H1 (cell line): ENCODE results near the gene TK2. TPM values are rescaled to one million over a fixed set of nuclear protein-coding genes. Genes with fewer than 3 reads are reported as not detected.

Experiments
- CTCF ChIA-PET: fragments of 300-600 bp; sonication (Branson Sonifier 250); formaldehyde crosslinking; loops from one replicate; lab custom pipeline; 2021; ENCODE audit not compliant: partially characterized antibody; lab: Charles Lee
- POLR2A ChIA-PET: fragments of 300-600 bp; sonication (Branson Sonifier 250); formaldehyde crosslinking; loops from one replicate; lab custom pipeline; 2021; ENCODE audit warnings: inconsistent platforms; ENCODE audit not compliant: partially characterized antibody; lab: Charles Lee
- DNase-seq, 2 experiments: peaks; one replicate each; pipeline versions ENCODE4 v3.0.0 to v3.0.0-alpha.2; 2010 to 2022; ENCODE audit warnings: low spot score in 2 of 2, low read depth in 1 of 2, mixed read lengths in 1 of 2
- FAIRE-seq: peaks from 2 replicates; lab custom pipeline; 2011; peaks lifted over from hg19 to GRCh38; lab: Jason Lieb, UNC
- H2AFZ ChIP-seq: 2 replicates; pipeline ENCODE4 v1.8.1; 2012; ENCODE audit warnings: low read length, inconsistent platforms
- H2AK5ac ChIP-seq: 2 replicates; pipeline ENCODE4 v1.6.1; 2013; ENCODE audit warnings: low read depth, low read length
- H2BK120ac ChIP-seq: replicated peaks from 2 replicates; pipeline ENCODE3; 2013; ENCODE audit warnings: low read depth, low read length, inconsistent platforms
- H2BK12ac ChIP-seq: 2 replicates; pipeline ENCODE4 v1.6.1; 2013; ENCODE audit warnings: low read depth, low read length
- H2BK15ac ChIP-seq: 2 replicates; pipeline ENCODE4 v1.6.1; 2013; ENCODE audit warnings: low read length
- H2BK20ac ChIP-seq: 2 replicates; pipeline ENCODE4 v1.6.1; 2013; ENCODE audit warnings: low read length
- H2BK5ac ChIP-seq: 2 replicates; pipeline ENCODE4 v1.6.1; 2013; ENCODE audit warnings: low read depth, low read length
- H3K14ac ChIP-seq: 2 replicates; pipeline ENCODE4 v1.6.1; 2013; ENCODE audit warnings: inconsistent platforms; ENCODE audit not compliant: insufficient read length
- H3K18ac ChIP-seq: 2 replicates; pipeline ENCODE4 v1.6.1; 2013; ENCODE audit warnings: low read length; ENCODE audit errors: extremely low read depth
- H3K23ac ChIP-seq: 2 replicates; pipeline ENCODE4 v1.6.1; 2013; ENCODE audit warnings: inconsistent platforms; ENCODE audit not compliant: insufficient read length
- H3K23me2 ChIP-seq: 2 replicates; pipeline ENCODE4 v1.6.1; 2013; ENCODE audit warnings: low read depth, low read length
- H3K27ac ChIP-seq: 2 replicates; pipeline ENCODE4 v1.6.1; 2011; ENCODE audit warnings: low read depth, low read length, inconsistent platforms
- H3K27me3 ChIP-seq, 4 experiments: replicated peaks in 1 of 4; 1 replicate in 1 of 4; 2 replicates in 3 of 4; pipeline versions ENCODE4 v1.6.1 to v1.8.1; 2011 to 2013; ENCODE audit warnings: low read length in 3 of 4, mild to moderate bottlenecking in 3 of 4, inconsistent platforms in 2 of 4, mixed read lengths in 2 of 4, moderate library complexity in 1 of 4; ENCODE audit not compliant: control insufficient read depth in 3 of 4, insufficient read depth in 3 of 4; ENCODE audit errors: extremely low read depth in 1 of 4
- H3K36me3 ChIP-seq, 4 experiments: 2 replicates each; pipeline versions ENCODE4 v1.6.1 to v1.8.1; 2011 to 2013; ENCODE audit warnings: mild to moderate bottlenecking in 4 of 4, low read length in 3 of 4, moderate library complexity in 2 of 4, control low read depth in 1 of 4, inconsistent platforms in 1 of 4; ENCODE audit not compliant: insufficient read depth in 4 of 4, control insufficient read depth in 2 of 4
- H3K4ac ChIP-seq: replicated peaks from 2 replicates; pipeline ENCODE3; 2013; ENCODE audit warnings: low read length, low read depth, mixed read lengths, inconsistent platforms; ENCODE audit not compliant: insufficient read length
- H3K4me1 ChIP-seq, 4 experiments: replicated peaks in 1 of 4; 1 replicate in 1 of 4; 2 replicates in 3 of 4; pipeline versions ENCODE4 v1.6.1 to v1.8.1; 2011 to 2013; ENCODE audit warnings: low read length in 3 of 4, inconsistent platforms in 2 of 4, mixed read lengths in 1 of 4; ENCODE audit not compliant: insufficient read depth in 4 of 4, control insufficient read depth in 3 of 4
- H3K4me2 ChIP-seq, 2 experiments: 2 replicates each; pipeline versions ENCODE4 v1.6.1 to v1.8.1; 2011 to 2013; ENCODE audit warnings: low read depth in 2 of 2, low read length in 2 of 2, control low read depth in 1 of 2, inconsistent platforms in 1 of 2, mild to moderate bottlenecking in 1 of 2; ENCODE audit not compliant: insufficient read depth in 1 of 2
- H3K4me3 ChIP-seq, 4 experiments: fragments of 200-600, 300-600 bp in 1 of 4; sonication (generic), shearing (Covaris generic), sonication (Bioruptor Twin) in 1 of 4; 2 replicates each; pipeline versions ENCODE4 v1.5.1 to v1.8.1; 2011 to 2016; ENCODE audit warnings: low read length in 4 of 4, low read depth in 3 of 4, control low read depth in 2 of 4, inconsistent platforms in 2 of 4, mild to moderate bottlenecking in 2 of 4, mixed read lengths in 1 of 4, moderate library complexity in 1 of 4; ENCODE audit not compliant: insufficient read depth in 2 of 4; ENCODE audit errors: extremely low read depth in 1 of 4
- H3K56ac ChIP-seq: replicated peaks from 2 replicates; pipeline ENCODE3; 2013; ENCODE audit warnings: low read depth, mild to moderate bottlenecking, mixed read lengths, low read length, inconsistent platforms; ENCODE audit not compliant: insufficient read length
- H3K79me1 ChIP-seq: 2 replicates; pipeline ENCODE4 v1.6.1; 2013; ENCODE audit warnings: low read depth, low read length, control low read depth
- H3K79me2 ChIP-seq, 2 experiments: 2 replicates each; pipeline versions ENCODE4 v1.6.1 to v1.8.1; 2012 to 2013; ENCODE audit warnings: low read length in 2 of 2, mild to moderate bottlenecking in 2 of 2, inconsistent platforms in 1 of 2; ENCODE audit not compliant: insufficient read depth in 2 of 2, control insufficient read depth in 1 of 2
- H3K9ac ChIP-seq, 4 experiments: replicated peaks in 1 of 4; 1 replicate in 1 of 4; 2 replicates in 3 of 4; pipeline versions ENCODE4 v1.6.1 to v1.8.1; 2011 to 2013; ENCODE audit warnings: low read depth in 3 of 4, low read length in 3 of 4, control low read depth in 2 of 4, mild to moderate bottlenecking in 2 of 4, moderate library complexity in 2 of 4, inconsistent platforms in 1 of 4; ENCODE audit errors: extremely low read depth in 1 of 4
- H3K9me3 ChIP-seq, 2 experiments: 2 replicates each; pipeline versions ENCODE4 v1.6.1 to v1.8.1; 2012 to 2013; ENCODE audit warnings: mild to moderate bottlenecking in 2 of 2, moderate library complexity in 2 of 2, control low read depth in 1 of 2, inconsistent platforms in 1 of 2, low read depth in 1 of 2, low read length in 1 of 2, mixed read lengths in 1 of 2; ENCODE audit not compliant: insufficient read depth in 2 of 2
- H4K20me1 ChIP-seq, 2 experiments: replicated peaks in 1 of 2; 2 replicates each; pipeline versions ENCODE3 to v1.8.1; 2011 to 2013; ENCODE audit warnings: inconsistent platforms in 2 of 2, low read length in 2 of 2, mild to moderate bottlenecking in 1 of 2; ENCODE audit not compliant: insufficient read depth in 2 of 2, control insufficient read depth in 1 of 2
- H4K5ac ChIP-seq: 2 replicates; pipeline ENCODE4 v1.6.1; 2013; ENCODE audit warnings: low read length, low read depth, mixed read lengths, inconsistent platforms; ENCODE audit not compliant: insufficient read length
- H4K8ac ChIP-seq: 2 replicates; pipeline ENCODE4 v1.8.0; 2013; ENCODE audit warnings: mild to moderate bottlenecking, moderate library complexity, low read length, inconsistent platforms; ENCODE audit not compliant: insufficient read depth; ENCODE audit errors: extremely low read depth
- H4K91ac ChIP-seq: replicated peaks from 2 replicates; pipeline ENCODE3; 2013; ENCODE audit warnings: low read length, mixed read lengths, inconsistent platforms; ENCODE audit not compliant: insufficient read length
- CHD1 ChIP-seq: IDR thresholded peaks from 2 replicates; pipeline ENCODE4 v1.6.1; 2012; ENCODE audit warnings: low read depth, low read length, improper control_type of control experiment
- JUND ChIP-seq: IDR thresholded peaks from 2 replicates; pipeline ENCODE4 v1.6.1; 2011; ENCODE audit warnings: mild to moderate bottlenecking, improper control_type of control experiment, low read length
- KDM5A ChIP-seq: fragments of 200-600 bp; IDR thresholded peaks from 2 replicates; pipeline ENCODE4 v1.7.1; 2012; ENCODE audit warnings: mild to moderate bottlenecking, low read length, inconsistent platforms, mixed read lengths
- RBBP5 ChIP-seq: IDR thresholded peaks from 2 replicates; pipeline ENCODE4 v1.7.1; 2012; ENCODE audit warnings: low read depth, mild to moderate bottlenecking, inconsistent platforms, low read length, moderate library complexity, borderline replicate concordance
- WGBS, 2 experiments: shearing (Covaris generic) in 1 of 2; methylation state at CpG; one replicate each; pipeline versions ENCODE4 v1.1.6 to v1.1.7; 2013 to 2015; ENCODE audit warnings: low lambda C conversion rate in 2 of 2, mixed read lengths in 2 of 2, inconsistent platforms in 1 of 2, low coverage in 1 of 2, missing lambda C conversion rate in 1 of 2; ENCODE audit not compliant: insufficient replicate concordance in 2 of 2, insufficient coverage in 1 of 2, insufficient read length in 1 of 2; ENCODE audit errors: extremely low coverage in 1 of 2, missing lambda C conversion rate in 1 of 2; 5-methylcytosine and 5-hydroxymethylcytosine counted together
- polyA plus RNA-seq, 7 experiments: library from polyadenylated mRNA; depleted of rRNA in 3 of 7; stranded (reverse) in 5 of 7; unstranded in 2 of 7; fragments of >200 nt in 5 of 7; fragments of 200-250 nt in 2 of 7; gene quantifications; 1 replicate in 5 of 7; 2 replicates in 1 of 7; 4 replicates in 1 of 7; pipeline versions ENCODE4 v1.2.1 to v1.2.3, GENCODE V29; 2011 to 2013; ENCODE audit warnings: missing spikeins in 2 of 7, mixed read lengths in 2 of 7
- total RNA-seq: library from RNA; stranded (reverse); fragmentation: NEBNext Ultra II Directional; extraction: Animal tissue kit (Norgen Biotek cat#: 25700); gene quantifications from 2 replicates; pipeline ENCODE4 v1.2.1, GENCODE V29; 2021

TK2 gene
- total and polyA plus RNA-seq, 2 of the 8 experiments (the other 6 are each of a cell fraction or from before 2014, with no cell fraction given) = 2.7 to 3.6 TPM

DNA sequence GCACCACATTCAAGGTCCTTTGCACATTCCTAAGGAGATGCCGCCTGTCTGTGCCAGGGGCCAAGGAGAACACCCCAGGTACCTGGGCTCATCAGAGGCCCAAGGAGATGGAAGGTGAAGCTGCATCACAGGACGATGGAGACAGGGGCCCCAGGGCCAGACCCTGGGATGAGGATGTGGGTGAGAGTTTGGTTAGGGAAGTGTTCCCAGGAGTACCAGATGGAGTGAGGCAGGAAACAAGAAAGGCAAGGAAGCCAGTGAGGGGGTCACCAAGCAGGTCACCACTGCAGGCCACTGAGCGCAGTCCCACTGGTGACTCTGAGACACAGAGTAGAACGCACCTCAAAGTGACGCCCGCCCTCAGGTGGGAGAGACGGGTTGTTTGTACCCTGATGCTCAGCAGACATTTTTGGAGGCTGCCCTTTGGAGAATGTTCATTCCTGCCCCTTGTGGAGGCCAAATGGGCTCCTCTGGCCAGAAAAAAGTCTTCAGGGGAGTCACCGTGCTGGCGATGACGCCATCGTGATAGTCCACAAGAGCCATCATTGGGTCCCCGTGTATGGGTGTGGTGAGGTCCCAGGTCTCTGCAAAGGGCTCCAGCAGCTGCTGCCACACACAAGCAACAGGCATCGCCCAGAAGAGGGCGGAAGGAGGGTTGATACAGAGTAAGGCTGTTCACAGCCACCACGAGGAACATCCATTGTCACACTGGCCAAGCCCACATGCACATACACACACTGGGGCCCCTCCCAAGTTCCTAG, 65.3 kb downstream of the TK2 start:
- Histone ChIP-seq H3K23me2 (no peaks in the 10 kb centered on the region; the same call in 1 of the 2 replicates), H2AFZ (no peak overlapping the region), H3K79me2 (no peaks in the 10 kb centered on the region), H4K91ac (no peak overlapping the region), H4K20me1 (no peaks in the 10 kb centered on the region), H3K18ac (no peak overlapping the region), H3K9ac (no peak overlapping the region), H4K5ac (no peak overlapping the region), H3K56ac (no peak overlapping the region), H4K8ac (no peak overlapping the region; the same call in 1 of the 2 replicates), H2BK15ac (0 out of 2 replicates have a peak overlapping the region, but pooled peaks have one; percentile 61), H3K36me3 (no peaks in the 10 kb centered on the region; a peak in 1 of 8 replicates), H3K27me3 (no peaks in the 10 kb centered on the region), H3K23ac (no peak overlapping the region), H3K4me3 (no peak overlapping the region), H2AK5ac (no peak overlapping the region), H2BK20ac (no peak overlapping the region), H2BK5ac (no peak overlapping the region; the same call in 1 of the 2 replicates), H3K27ac (no peak overlapping the region), H3K4me2 (no peak overlapping the region), H2BK120ac (no peak overlapping the region), H3K4ac (no peak overlapping the region), H3K9me3 (no peaks in the 10 kb centered on the region), H3K4me1 (peaks cover 0 to 4% (median 2%) of the 10 kb centered on the region in 4 experiments; a peak in 3 of 7 replicates), H3K79me1 (no peaks in the 10 kb centered on the region), H3K14ac (no peak overlapping the region), H2BK12ac (peak overlapping the region; percentile 85; the same call in 1 of the 2 replicates)
- 81% methylated on average over 15 of the region's 15 CpGs; no CpG with 5 or more reads in 1 of the 2 experiments for WGBS, 2 experiments
- POLR2A ChIA-PET = no interaction called here
- FAIRE-seq (no peak), DNase-seq (no peak)
- CTCF ChIA-PET = interaction anchor here (0.6 to 15.3 kb wide), 17 partner anchors 9 to 369 kb away, joined by 3 to 226 read pairs (median 4); no protein-coding TSS in a partner anchor
- TF ChIP-seq RBBP5 = no peak
- TF ChIP-seq JUND = no peak
- no peak for TF ChIP-seq KDM5A
- no peak for TF ChIP-seq CHD1
